Measurements from ENCODE around the gene MARCHF3. TPM values are rescaled to one million over a fixed set of nuclear protein-coding genes. Genes with fewer than 3 reads are reported as not detected.

Gene MARCHF3
- polyA plus RNA-seq, 2 of the 4 experiments (the other 2 are of a cell fraction) = 0.39 to 0.68 TPM

DNA sequence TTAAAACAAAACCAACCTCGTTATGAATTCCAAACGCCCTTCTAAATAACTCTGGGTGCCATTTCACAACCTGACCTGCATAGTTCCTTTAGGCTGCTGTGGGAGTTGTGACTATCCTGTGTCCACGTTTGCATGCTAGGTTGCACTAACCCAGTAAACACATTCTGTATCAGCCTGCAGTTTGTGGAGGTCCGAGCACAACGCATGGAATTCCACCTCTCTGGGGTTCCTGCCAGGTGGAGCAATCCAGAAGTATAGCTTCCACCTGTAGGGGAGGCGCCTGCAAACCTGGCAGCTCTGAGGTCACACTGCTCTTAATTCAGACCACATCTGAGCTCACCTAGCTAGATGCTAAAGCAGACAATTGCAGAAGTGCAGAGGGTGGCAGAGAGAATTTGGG is 57.2 kb downstream of the MARCHF3 start:
- FAIRE-seq (no peak), ATAC-seq (no peak), DNase-seq (ENCODE audit: low read depth in 1 of 2, low spot score in 1 of 2) (no peak)
- no peaks in the 10 kb centered on the region for H3K9me3 ChIP-seq
- TF ChIP-seq EP300 (IDR thresholded peaks at IDR 0.05) = no peak
- no peak for TF ChIP-seq JUN (IDR thresholded peaks at IDR 0.05)
- TF ChIP-seq HDAC2 (IDR thresholded peaks at IDR 0.05) = no peak
- TF ChIP-seq, protein P1, sequence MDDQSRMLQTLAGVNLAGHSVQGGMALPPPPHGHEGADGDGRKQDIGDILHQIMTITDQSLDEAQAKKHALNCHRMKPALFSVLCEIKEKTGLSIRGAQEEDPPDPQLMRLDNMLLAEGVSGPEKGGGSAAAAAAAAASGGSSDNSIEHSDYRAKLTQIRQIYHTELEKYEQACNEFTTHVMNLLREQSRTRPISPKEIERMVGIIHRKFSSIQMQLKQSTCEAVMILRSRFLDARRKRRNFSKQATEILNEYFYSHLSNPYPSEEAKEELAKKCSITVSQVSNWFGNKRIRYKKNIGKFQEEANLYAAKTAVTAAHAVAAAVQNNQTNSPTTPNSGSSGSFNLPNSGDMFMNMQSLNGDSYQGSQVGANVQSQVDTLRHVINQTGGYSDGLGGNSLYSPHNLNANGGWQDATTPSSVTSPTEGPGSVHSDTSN (IDR thresholded peaks at IDR 0.05) = no peak
- TF ChIP-seq NR3C1 (IDR thresholded peaks at IDR 0.05) = no peak
- TF ChIP-seq, protein P2, sequence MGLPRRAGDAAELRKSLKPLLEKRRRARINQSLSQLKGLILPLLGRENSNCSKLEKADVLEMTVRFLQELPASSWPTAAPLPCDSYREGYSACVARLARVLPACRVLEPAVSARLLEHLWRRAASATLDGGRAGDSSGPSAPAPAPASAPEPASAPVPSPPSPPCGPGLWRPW (IDR thresholded peaks at IDR 0.05) = no peak
- no peak for TF ChIP-seq HOXB5 (CRISPR knock-in tag; IDR thresholded peaks at IDR 0.05)
- no peak for TF ChIP-seq EHMT2 (IDR thresholded peaks at IDR 0.05; ENCODE audit: low read depth)
- TF ChIP-seq BHLHE40 (IDR thresholded peaks at IDR 0.05; ENCODE audit: low read depth, low read length) = no peak
- TF ChIP-seq KDM5A (IDR thresholded peaks at IDR 0.05) = no peak
- TF ChIP-seq FOSL2 (IDR thresholded peaks at IDR 0.05) = no peak
- no peak for TF ChIP-seq FOSL2 (CRISPR knock-in tag; IDR thresholded peaks at IDR 0.05)
- no peak for TF ChIP-seq ZNF302 (CRISPR knock-in tag; IDR thresholded peaks at IDR 0.05)
- no peak for TF ChIP-seq POLR2AphosphoS2 (conservative IDR thresholded peaks at IDR 0.05; ENCODE audit: low read length)
- no peak for TF ChIP-seq CEBPB (IDR thresholded peaks at IDR 0.05)
- no peak for TF ChIP-seq ZSCAN20 (CRISPR knock-in tag; IDR thresholded peaks at IDR 0.05)
- TF ChIP-seq ESRRA (IDR thresholded peaks at IDR 0.05; ENCODE audit: borderline replicate concordance, low read length) = no peak
- no peak for TF ChIP-seq RAD21 (conservative IDR thresholded peaks at IDR 0.05 in 1 of 2, IDR thresholded peaks at IDR 0.05 in 1 of 2)
- no peak for TF ChIP-seq PHF8 (IDR thresholded peaks at IDR 0.05; ENCODE audit: borderline replicate concordance, low read depth)
- 66% methylated on average over 6 of the region's 6 CpGs for WGBS (ENCODE audit: missing lambda C conversion rate)
- ChIA-PET POLR2A (no interaction called here), CTCF (no interaction called here)
- no peak overlapping the region for H3K4me2 ChIP-seq
- H3K27ac ChIP-seq = no peak overlapping the region
- no peak overlapping the region for H3K4me3 ChIP-seq
- H3K4me1 ChIP-seq = no peaks in the 10 kb centered on the region

DNA sequence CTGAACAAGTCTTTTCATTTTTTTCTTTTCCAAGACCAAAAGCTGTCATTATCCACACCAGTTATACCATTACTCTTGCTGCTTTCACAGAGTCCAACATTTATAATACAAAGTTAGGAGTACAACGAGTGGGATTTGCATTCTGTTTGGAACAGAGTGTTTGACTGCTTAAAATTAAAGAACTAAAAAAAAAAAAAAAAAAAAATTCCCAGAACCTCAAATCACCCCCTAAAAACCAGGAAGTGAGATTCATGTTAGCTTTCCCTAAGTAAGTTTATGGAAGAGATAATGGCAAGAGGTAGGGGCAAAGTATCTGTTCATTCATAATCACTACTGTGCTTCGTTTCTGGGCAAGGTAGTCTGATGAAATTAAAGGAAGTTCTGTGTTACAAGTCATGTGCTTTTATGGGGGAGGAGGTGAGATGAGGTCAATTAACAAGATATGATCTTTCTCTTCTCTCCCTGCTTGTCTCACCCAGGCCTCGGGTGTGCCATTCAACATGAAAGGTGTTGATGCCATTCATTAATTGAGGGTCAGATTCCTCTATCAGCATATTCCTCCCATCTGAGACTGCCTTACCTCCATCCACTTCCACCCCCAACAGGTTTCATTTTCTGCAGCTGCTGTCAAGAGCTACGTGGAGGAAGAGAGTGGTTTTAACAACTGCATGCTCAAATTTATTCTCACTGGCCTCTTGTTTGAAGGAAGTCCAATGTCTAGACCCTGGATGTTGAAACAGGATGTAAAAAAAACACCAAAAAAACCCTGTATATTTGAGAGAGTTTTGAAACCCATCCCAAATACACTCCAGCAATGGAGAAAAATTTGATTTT is 58.1 kb downstream of the MARCHF3 start:
- Histone ChIP-seq H3K27ac (no peak overlapping the region), H3K4me2 (no peak overlapping the region), H3K4me1 (no peaks in the 10 kb centered on the region), H3K4me3 (no peak overlapping the region), H3K9me3 (no peaks in the 10 kb centered on the region)
- TF ChIP-seq CBX8 (IDR thresholded peaks at IDR 0.05) (no peak), BHLHE40 (IDR thresholded peaks at IDR 0.05; ENCODE audit: low read depth, low read length) (no peak), MAFK (IDR thresholded peaks at IDR 0.05; ENCODE audit: partially characterized antibody) (no peak), EHF (CRISPR knock-in tag; IDR thresholded peaks at IDR 0.05) (no peak)
- TF ChIP-seq, protein P3, sequence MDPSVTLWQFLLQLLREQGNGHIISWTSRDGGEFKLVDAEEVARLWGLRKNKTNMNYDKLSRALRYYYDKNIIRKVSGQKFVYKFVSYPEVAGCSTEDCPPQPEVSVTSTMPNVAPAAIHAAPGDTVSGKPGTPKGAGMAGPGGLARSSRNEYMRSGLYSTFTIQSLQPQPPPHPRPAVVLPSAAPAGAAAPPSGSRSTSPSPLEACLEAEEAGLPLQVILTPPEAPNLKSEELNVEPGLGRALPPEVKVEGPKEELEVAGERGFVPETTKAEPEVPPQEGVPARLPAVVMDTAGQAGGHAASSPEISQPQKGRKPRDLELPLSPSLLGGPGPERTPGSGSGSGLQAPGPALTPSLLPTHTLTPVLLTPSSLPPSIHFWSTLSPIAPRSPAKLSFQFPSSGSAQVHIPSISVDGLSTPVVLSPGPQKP (IDR thresholded peaks at IDR 0.05; ENCODE audit: low read depth, low read length) = no peak
- whole genome bisulfite sequencing (ENCODE audit: missing lambda C conversion rate) = 60% methylated on average over 4 of the region's 4 CpGs
- ChIA-PET CTCF (no interaction called here), POLR2A (no interaction called here)
- FAIRE-seq (no peak), DNase-seq (ENCODE audit: low read depth in 1 of 2, low spot score in 1 of 2) (no peak), ATAC-seq (no peak)

DNA sequence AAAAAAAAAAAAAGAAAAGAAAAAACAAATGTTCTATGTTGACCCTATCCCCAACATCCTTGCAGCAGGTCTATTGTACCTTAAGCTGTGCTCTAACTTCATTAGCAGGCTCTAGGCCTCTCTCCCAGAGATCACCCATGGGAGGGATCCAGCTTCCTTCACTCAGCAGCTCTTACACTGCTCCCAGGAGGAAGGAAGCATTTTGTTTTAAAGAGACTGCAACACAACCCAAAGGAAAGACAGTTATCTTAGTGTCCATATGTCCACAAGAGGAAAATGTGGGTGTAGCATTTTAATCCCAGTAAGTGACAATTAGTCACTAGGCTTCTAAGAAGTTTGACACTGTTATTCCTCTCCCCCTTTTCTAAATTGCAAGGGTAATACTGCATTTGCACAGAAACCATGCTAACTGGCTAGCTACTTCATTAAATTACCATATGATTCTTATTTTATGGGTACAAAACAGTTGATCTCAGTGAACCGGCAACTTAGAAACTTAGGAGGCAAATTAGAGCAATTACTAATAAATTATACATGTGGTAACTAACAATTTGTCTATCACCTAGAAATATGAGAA is 58.8 kb downstream of the MARCHF3 start:
- H3K4me1 ChIP-seq = no peaks in the 10 kb centered on the region
- H3K4me3 ChIP-seq = no peak overlapping the region
- ChIA-PET POLR2A (no interaction called here), CTCF (no interaction called here)
- TF ChIP-seq HDAC2 (IDR thresholded peaks at IDR 0.05) = no peak
- no peak for TF ChIP-seq CBX8 (IDR thresholded peaks at IDR 0.05)
- TF ChIP-seq SMC3 (IDR thresholded peaks at IDR 0.05) = no peak
- TF ChIP-seq PHF8 (IDR thresholded peaks at IDR 0.05; ENCODE audit: borderline replicate concordance, low read depth) = no peak
- TF ChIP-seq HOXB5 (CRISPR knock-in tag; IDR thresholded peaks at IDR 0.05) = no peak
- no peak for TF ChIP-seq CHD4 (IDR thresholded peaks at IDR 0.05; ENCODE audit: borderline replicate concordance)
- TF ChIP-seq RFX5 (IDR thresholded peaks at IDR 0.05) = no peak
- no peak for DNase-seq (ENCODE audit: low read depth in 1 of 2, low spot score in 1 of 2)
- WGBS (ENCODE audit: missing lambda C conversion rate) = 97% methylated on average over 1 of the region's 1 CpG
- FAIRE-seq = no peak
- H3K27ac ChIP-seq = no peak overlapping the region
- no peaks in the 10 kb centered on the region for H3K9me3 ChIP-seq
- no peak for ATAC-seq
- no peak overlapping the region for H3K4me2 ChIP-seq

Data from A549 (cell line).